ENCODE measurements around the gene ITGBL1. TPM values are rescaled to one million over a fixed set of nuclear protein-coding genes. Genes with fewer than 3 reads are reported as not detected.

ITGBL1 gene
- total and polyA plus RNA-seq, 7 donors, result 0.16 to 15.0 (median 1.6) TPM; not detected in 1

GRCh38 chr13:101520672-101521071 is 68.2 kb downstream of the ITGBL1 start:
- Histone ChIP-seq H3K9me3 (no peaks in the 10 kb centered on the region), H3K4me1 (no peaks in the 10 kb centered on the region), H3K36me3 (no peaks in the 10 kb centered on the region), H3K27me3 (no peaks in the 10 kb centered on the region), H3K27ac (no peak overlapping the region), H3K4me3 (no peak overlapping the region)
- TF ChIP-seq POLR2AphosphoS5 (IDR thresholded peaks at IDR 0.05) (no peak), POLR2A (IDR thresholded peaks at IDR 0.05) (no peak), EP300 (IDR thresholded peaks at IDR 0.05) (no peak)
- TF ChIP-seq, protein P1, sequence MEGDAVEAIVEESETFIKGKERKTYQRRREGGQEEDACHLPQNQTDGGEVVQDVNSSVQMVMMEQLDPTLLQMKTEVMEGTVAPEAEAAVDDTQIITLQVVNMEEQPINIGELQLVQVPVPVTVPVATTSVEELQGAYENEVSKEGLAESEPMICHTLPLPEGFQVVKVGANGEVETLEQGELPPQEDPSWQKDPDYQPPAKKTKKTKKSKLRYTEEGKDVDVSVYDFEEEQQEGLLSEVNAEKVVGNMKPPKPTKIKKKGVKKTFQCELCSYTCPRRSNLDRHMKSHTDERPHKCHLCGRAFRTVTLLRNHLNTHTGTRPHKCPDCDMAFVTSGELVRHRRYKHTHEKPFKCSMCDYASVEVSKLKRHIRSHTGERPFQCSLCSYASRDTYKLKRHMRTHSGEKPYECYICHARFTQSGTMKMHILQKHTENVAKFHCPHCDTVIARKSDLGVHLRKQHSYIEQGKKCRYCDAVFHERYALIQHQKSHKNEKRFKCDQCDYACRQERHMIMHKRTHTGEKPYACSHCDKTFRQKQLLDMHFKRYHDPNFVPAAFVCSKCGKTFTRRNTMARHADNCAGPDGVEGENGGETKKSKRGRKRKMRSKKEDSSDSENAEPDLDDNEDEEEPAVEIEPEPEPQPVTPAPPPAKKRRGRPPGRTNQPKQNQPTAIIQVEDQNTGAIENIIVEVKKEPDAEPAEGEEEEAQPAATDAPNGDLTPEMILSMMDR (IDR thresholded peaks at IDR 0.05), result no peak
- no peak for DNase-seq
- intact Hi-C loops (cut with DNase I), result no loop called here
- WGBS, 2 donors, result 65 to 81% methylated on average over 4 of the region's 4 CpGs

GRCh38 chr13:101521371-101521770 is 68.9 kb downstream of the ITGBL1 start:
- no peak for TF ChIP-seq POLR2A (IDR thresholded peaks at IDR 0.05)
- TF ChIP-seq POLR2AphosphoS5 (IDR thresholded peaks at IDR 0.05), result no peak
- TF ChIP-seq, protein P1 (IDR thresholded peaks at IDR 0.05), result no peak
- no peak for TF ChIP-seq EP300 (IDR thresholded peaks at IDR 0.05)
- H3K4me3 ChIP-seq, result no peak overlapping the region
- intact Hi-C loops (cut with DNase I), result no loop called here
- no peaks in the 10 kb centered on the region for H3K36me3 ChIP-seq
- WGBS, 2 donors, result 75 to 79% methylated on average over 6 of the region's 6 CpGs
- no peaks in the 10 kb centered on the region for H3K4me1 ChIP-seq
- no peak for DNase-seq
- no peaks in the 10 kb centered on the region for H3K27me3 ChIP-seq
- H3K9me3 ChIP-seq, result no peaks in the 10 kb centered on the region
- H3K27ac ChIP-seq, result no peak overlapping the region

DNA sequence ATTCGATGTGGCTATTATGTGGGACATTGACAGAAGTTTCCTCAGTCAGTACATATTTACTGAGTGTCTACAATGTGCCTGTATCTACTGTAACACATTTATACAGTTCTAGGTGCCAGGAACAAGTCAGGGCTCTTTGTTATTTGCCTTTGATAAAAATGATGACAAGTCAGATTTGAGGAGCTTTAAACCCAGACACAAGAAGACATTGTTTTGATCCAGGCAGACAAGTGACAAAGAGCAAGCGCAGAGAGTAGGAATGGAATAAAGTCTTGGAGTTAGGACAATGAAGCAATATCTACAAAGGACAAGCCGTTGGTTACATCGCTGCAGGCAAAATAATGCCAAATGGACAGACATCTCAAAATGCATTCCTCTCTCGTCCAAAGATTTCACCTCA is 70.1 kb downstream of the ITGBL1 start:
- H3K4me1 ChIP-seq, result no peaks in the 10 kb centered on the region
- no peaks in the 10 kb centered on the region for H3K27me3 ChIP-seq
- peak overlapping the region in 1 of 4 donors; percentile 14 for H3K27ac ChIP-seq
- intact Hi-C loops (cut with DNase I), result no loop called here
- H3K36me3 ChIP-seq, result no peaks in the 10 kb centered on the region
- H3K4me3 ChIP-seq, result no peak overlapping the region
- DNase-seq, result no peak
- WGBS, 2 donors, result 80 to 87% methylated on average over 5 of the region's 5 CpGs
- TF ChIP-seq EP300 (IDR thresholded peaks at IDR 0.05) (no peak), POLR2AphosphoS5 (IDR thresholded peaks at IDR 0.05) (no peak), POLR2A (IDR thresholded peaks at IDR 0.05) (no peak)
- TF ChIP-seq, protein P1 (IDR thresholded peaks at IDR 0.05), result no peak
- H3K9me3 ChIP-seq, result no peaks in the 10 kb centered on the region

- H3K27ac ChIP-seq, result peak overlapping the region in 1 of 4 donors; percentile 14
- no peak for DNase-seq
Measured at GRCh38 chr13:101523154-101524131, 71.0 kb downstream of the ITGBL1 start.

More at GRCh38 chr13:101523154-101524131, 71.0 kb downstream of the ITGBL1 start:
- intact Hi-C loops (cut with DNase I), result no loop called here
- H3K4me3 ChIP-seq, result no peak overlapping the region
- no peaks in the 10 kb centered on the region for H3K9me3 ChIP-seq
- H3K36me3 ChIP-seq, result no peaks in the 10 kb centered on the region
- TF ChIP-seq POLR2AphosphoS5 (IDR thresholded peaks at IDR 0.05), result no peak
- TF ChIP-seq POLR2A (IDR thresholded peaks at IDR 0.05), result no peak
- TF ChIP-seq, protein P1 (IDR thresholded peaks at IDR 0.05), result no peak
- no peak for TF ChIP-seq EP300 (IDR thresholded peaks at IDR 0.05)
- 62 to 64% methylated on average over 8 of the region's 8 CpGs for WGBS, 2 donors
- H3K4me1 ChIP-seq, result no peaks in the 10 kb centered on the region
- H3K27me3 ChIP-seq, result no peaks in the 10 kb centered on the region

Measured in sigmoid colon (tissue), 7 donors.